Skeletal muscle satellite cell (primary cell): ENCODE results near the gene TRABD2B.

Experiments
- H3K27me3 ChIP-seq: 2 replicates; pipeline ENCODE4 v1.7.0; 2013; ENCODE audit warnings: low read length; ENCODE audit not compliant: control insufficient read depth, insufficient read depth
- H3K36me3 ChIP-seq: 2 replicates; pipeline ENCODE4 v1.7.0; 2013; ENCODE audit warnings: mild to moderate bottlenecking, control low read depth, low read length; ENCODE audit not compliant: insufficient read depth
- H3K4me1 ChIP-seq: 2 replicates; pipeline ENCODE4 v1.7.0; 2013; ENCODE audit warnings: low read length; ENCODE audit not compliant: control insufficient read depth, insufficient read depth
- H3K4me2 ChIP-seq: 2 replicates; pipeline ENCODE4 v1.7.0; 2013; ENCODE audit warnings: mild to moderate bottlenecking, low read length
- H3K4me3 ChIP-seq: 2 replicates; pipeline ENCODE4 v1.7.0; 2013; ENCODE audit warnings: low read length
- H3K9ac ChIP-seq: 2 replicates; pipeline ENCODE4 v1.7.0; 2013; ENCODE audit warnings: mild to moderate bottlenecking, low read depth, low read length, moderate library complexity
- H3K9me3 ChIP-seq: replicated peaks from 2 replicates; pipeline ENCODE4 v1.7.0; 2013; ENCODE audit warnings: mild to moderate bottlenecking, control low read depth, low read length

Gene TRABD2B

GRCh38 chr1:48030696-48031365 is 33.6 kb upstream of the TRABD2B start:
- no peaks in the 10 kb centered on the region for H3K27me3 ChIP-seq
- H3K9me3 ChIP-seq: no peaks in the 10 kb centered on the region
- no peak overlapping the region for H3K4me3 ChIP-seq
- no peak overlapping the region for H3K9ac ChIP-seq
- no peaks in the 10 kb centered on the region for H3K4me1 ChIP-seq
- no peak overlapping the region for H3K4me2 ChIP-seq
- H3K36me3 ChIP-seq: no peaks in the 10 kb centered on the region

- no peak overlapping the region for H3K4me3 ChIP-seq
- H3K4me1 ChIP-seq: no peaks in the 10 kb centered on the region
- H3K4me2 ChIP-seq: no peak overlapping the region
These were observed 33.0 kb upstream of the TRABD2B start for GRCh38 chr1:48030211-48030610.

GRCh38 chr1:48028218-48029069 is 31.3 kb upstream of the TRABD2B start:
- H3K4me3 ChIP-seq: no peak overlapping the region
- no peaks in the 10 kb centered on the region for H3K4me1 ChIP-seq
- no peak overlapping the region for H3K9ac ChIP-seq
- H3K36me3 ChIP-seq: no peaks in the 10 kb centered on the region
- H3K4me2 ChIP-seq: no peak overlapping the region
- no peaks in the 10 kb centered on the region for H3K9me3 ChIP-seq
- H3K27me3 ChIP-seq: no peaks in the 10 kb centered on the region

More at GRCh38 chr1:48030211-48030610, 33.0 kb upstream of the TRABD2B start:
- Histone ChIP-seq H3K36me3 (no peaks in the 10 kb centered on the region), H3K9me3 (no peaks in the 10 kb centered on the region), H3K9ac (no peak overlapping the region), H3K27me3 (no peaks in the 10 kb centered on the region)

- Histone ChIP-seq H3K9me3 (no peaks in the 10 kb centered on the region), H3K36me3 (no peaks in the 10 kb centered on the region), H3K4me2 (no peak overlapping the region), H3K27me3 (no peaks in the 10 kb centered on the region), H3K4me3 (no peak overlapping the region), H3K4me1 (no peaks in the 10 kb centered on the region), H3K9ac (no peak overlapping the region)
These were observed 30.3 kb upstream of the TRABD2B start for GRCh38 chr1:48027533-48027835.

- H3K27me3 ChIP-seq: no peaks in the 10 kb centered on the region
- H3K9ac ChIP-seq: no peak overlapping the region
- no peak overlapping the region for H3K4me2 ChIP-seq
- no peaks in the 10 kb centered on the region for H3K36me3 ChIP-seq
- no peaks in the 10 kb centered on the region for H3K9me3 ChIP-seq
- no peak overlapping the region for H3K4me3 ChIP-seq
- no peaks in the 10 kb centered on the region for H3K4me1 ChIP-seq
These were observed 29.7 kb upstream of the TRABD2B start for GRCh38 chr1:48026701-48027532.

- H3K4me2 ChIP-seq: no peak overlapping the region
- no peak overlapping the region for H3K4me3 ChIP-seq
- no peaks in the 10 kb centered on the region for H3K36me3 ChIP-seq
- H3K9ac ChIP-seq: no peak overlapping the region
- H3K27me3 ChIP-seq: no peaks in the 10 kb centered on the region
- no peaks in the 10 kb centered on the region for H3K9me3 ChIP-seq
- H3K4me1 ChIP-seq: no peaks in the 10 kb centered on the region
These were observed 29.1 kb upstream of the TRABD2B start for GRCh38 chr1:48026275-48026674.

- H3K4me1 ChIP-seq: no peaks in the 10 kb centered on the region
- H3K9ac ChIP-seq: no peak overlapping the region
- no peak overlapping the region for H3K4me3 ChIP-seq
- no peaks in the 10 kb centered on the region for H3K27me3 ChIP-seq
- H3K9me3 ChIP-seq: no peaks in the 10 kb centered on the region
- H3K36me3 ChIP-seq: no peaks in the 10 kb centered on the region
- H3K4me2 ChIP-seq: no peak overlapping the region
These were observed 27.9 kb upstream of the TRABD2B start for GRCh38 chr1:48025076-48025475.

GRCh38 chr1:48023488-48023887 is 26.3 kb upstream of the TRABD2B start:
- H3K4me2 ChIP-seq: no peak overlapping the region
- H3K4me1 ChIP-seq: no peaks in the 10 kb centered on the region
- H3K9ac ChIP-seq: no peak overlapping the region
- H3K27me3 ChIP-seq: no peaks in the 10 kb centered on the region
- no peaks in the 10 kb centered on the region for H3K36me3 ChIP-seq
- no peaks in the 10 kb centered on the region for H3K9me3 ChIP-seq
- no peak overlapping the region for H3K4me3 ChIP-seq

GRCh38 chr1:48022306-48022705 is 25.1 kb upstream of the TRABD2B start:
- no peak overlapping the region for H3K9ac ChIP-seq
- no peaks in the 10 kb centered on the region for H3K36me3 ChIP-seq
- no peaks in the 10 kb centered on the region for H3K4me1 ChIP-seq
- H3K4me3 ChIP-seq: no peak overlapping the region
- no peaks in the 10 kb centered on the region for H3K9me3 ChIP-seq
- H3K27me3 ChIP-seq: no peaks in the 10 kb centered on the region
- no peak overlapping the region for H3K4me2 ChIP-seq

- Histone ChIP-seq H3K27me3 (no peaks in the 10 kb centered on the region), H3K9me3 (no peaks in the 10 kb centered on the region), H3K9ac (no peak overlapping the region), H3K4me1 (no peaks in the 10 kb centered on the region), H3K4me3 (no peak overlapping the region), H3K36me3 (no peaks in the 10 kb centered on the region), H3K4me2 (no peak overlapping the region)
These were observed 24.6 kb upstream of the TRABD2B start for GRCh38 chr1:48021792-48022191.

GRCh38 chr1:48019714-48020315 is 22.6 kb upstream of the TRABD2B start:
- H3K27me3 ChIP-seq: no peaks in the 10 kb centered on the region
- H3K4me1 ChIP-seq: no peaks in the 10 kb centered on the region
- no peaks in the 10 kb centered on the region for H3K36me3 ChIP-seq
- no peak overlapping the region for H3K4me2 ChIP-seq
- no peak overlapping the region for H3K4me3 ChIP-seq
- H3K9ac ChIP-seq: no peak overlapping the region
- H3K9me3 ChIP-seq: no peaks in the 10 kb centered on the region
